CD1c-positive myeloid dendritic cell (primary cell): ENCODE measurements around the gene MAN1A1.
"Not testable (repeated sequence)": the region's sequence is repeated elsewhere in the genome, so short reads cannot be mapped to it uniquely, and the experiment has no call there.

Experiments used
- DNase-seq: peaks from one replicate; pipeline ENCODE4 v3.0.0-alpha.2; 2016; ENCODE audit errors: extremely low spot score

The MAN1A1 gene

DNA sequence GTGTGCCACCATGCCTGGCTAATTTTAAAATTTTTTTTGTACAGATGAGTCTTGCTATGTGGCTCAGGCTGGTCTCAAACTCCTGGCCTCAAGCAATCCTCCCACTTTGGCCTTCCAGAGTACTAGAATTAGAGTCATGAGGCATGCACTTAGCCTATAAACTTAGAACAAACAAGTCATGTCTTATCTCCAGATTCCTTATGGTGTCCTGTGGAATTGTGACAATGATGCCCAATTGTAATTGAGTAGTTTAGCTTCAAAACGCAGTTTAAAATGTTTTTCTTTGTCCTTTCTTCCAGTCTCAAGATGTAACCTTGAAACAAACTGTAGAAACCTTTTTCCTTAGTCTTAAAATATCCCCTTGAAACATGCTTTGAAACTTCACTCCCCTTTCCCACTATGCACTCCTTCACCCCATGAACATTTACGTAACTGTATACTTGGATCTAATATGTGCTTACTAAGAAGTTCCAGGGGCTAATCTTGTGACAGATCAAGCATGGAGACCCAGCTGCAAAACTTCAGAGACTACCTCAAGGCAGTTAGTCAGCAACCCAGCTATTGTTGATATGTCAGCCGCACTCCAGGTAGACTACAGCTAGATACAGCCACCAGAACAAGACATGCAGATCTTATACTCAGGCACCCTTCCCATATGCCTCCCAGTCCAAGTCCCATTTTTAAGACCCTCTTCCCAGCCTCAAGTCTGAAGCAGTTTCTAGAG, 46.2 kb downstream of the MAN1A1 start:
- no peak for DNase-seq

DNA sequence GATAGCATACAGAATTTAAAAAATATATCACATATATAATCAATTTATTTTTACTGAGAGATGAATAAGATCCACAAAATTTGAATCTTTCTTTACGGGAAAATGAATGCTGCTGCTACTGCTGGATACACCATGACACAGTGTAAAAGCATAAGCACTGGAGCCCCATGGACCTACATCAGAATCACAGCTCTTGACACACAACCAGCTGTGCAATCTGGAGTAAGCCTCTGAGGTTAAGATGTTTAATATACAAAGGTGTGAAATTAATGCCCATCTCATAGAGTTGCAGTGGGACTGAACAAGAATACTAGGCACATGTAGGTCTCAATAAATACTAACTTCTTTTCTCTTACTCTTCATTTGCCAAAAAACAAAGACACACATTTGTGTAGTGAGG, 48.1 kb downstream of the MAN1A1 start:
- no peak for DNase-seq

DNA sequence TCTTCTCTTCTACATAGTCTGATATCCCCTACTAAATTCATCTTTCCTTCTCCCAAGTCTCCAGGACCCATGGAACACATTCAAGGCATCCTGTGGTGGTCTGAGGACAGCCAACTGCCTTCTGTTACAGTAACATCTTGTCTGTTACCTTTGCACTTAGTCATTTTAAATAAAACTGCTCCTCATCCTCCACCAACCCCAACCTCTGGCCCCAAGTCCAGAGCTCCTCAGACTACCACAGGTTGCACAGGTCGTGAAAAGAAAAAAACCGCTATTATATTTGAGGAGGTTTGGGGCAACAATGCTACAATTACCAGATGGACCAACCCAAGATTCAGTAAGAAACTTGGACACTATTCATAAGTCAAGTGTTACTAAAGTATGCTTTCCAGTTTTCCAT, 49.9 kb downstream of the MAN1A1 start:
- DNase-seq: no peak

DNA sequence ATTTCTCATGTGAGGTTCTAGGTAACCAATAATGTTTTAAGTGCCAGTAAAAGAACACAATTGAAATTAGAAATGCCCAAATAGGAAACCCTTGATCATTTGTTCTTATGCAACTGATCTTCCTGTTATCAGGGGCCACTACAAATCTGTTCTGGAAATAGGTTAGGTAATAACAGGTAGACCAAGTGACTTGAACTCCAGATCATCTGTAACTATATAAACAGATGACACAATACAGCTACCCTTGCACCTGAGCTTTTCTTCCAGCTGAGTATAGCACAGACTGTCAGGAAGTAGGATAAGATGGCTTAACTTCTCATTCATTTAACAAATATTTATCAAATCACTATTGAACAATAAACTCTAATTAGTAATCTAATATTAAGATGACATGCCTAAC, 52.5 kb downstream of the MAN1A1 start:
- no peak for DNase-seq

DNA sequence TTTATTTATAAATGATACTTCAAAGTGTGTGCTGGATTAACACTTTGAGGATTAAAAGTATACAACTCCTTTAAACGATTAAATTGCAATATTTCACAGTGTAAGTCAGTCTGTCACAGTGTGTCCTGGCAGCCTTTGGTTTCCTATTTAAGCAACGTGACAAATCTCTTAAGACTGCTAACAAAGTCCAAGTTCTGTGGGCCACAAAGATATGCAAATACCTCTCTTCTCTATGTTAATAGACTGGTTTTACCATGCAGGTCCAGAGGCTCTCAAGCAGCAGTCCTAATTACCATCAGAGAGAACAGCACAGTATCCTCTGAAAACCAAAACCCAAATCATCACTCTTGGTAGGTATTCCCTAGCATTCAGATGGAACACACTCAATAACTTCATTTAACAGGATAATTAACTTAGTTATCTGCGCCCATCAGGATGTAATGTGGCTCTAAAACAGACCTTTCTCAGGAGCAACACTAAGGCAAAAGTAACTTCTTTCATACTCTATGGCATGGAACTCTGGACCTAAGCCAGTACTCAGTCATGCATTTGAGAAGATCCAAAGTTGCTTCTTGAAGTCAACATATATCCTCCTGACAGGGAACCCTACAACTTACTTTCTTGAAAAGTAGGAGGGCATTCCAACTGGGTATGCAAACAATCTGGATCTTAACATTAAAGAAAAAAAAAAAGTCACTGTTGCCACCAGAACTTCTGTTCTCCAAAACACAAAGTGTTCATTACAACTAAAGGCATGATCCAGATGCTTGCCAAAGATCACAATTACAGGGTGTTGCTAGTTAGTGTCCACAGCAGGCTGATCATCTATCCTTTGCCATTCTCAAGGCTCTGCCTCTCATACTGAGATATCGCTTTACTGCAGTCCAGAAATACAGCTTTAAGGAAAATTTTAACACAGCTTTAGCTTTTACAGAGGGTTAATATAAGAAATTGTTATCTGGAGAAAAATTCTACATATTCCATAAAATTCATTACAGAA, 53.2 kb downstream of the MAN1A1 start:
- DNase-seq: no peak

DNA sequence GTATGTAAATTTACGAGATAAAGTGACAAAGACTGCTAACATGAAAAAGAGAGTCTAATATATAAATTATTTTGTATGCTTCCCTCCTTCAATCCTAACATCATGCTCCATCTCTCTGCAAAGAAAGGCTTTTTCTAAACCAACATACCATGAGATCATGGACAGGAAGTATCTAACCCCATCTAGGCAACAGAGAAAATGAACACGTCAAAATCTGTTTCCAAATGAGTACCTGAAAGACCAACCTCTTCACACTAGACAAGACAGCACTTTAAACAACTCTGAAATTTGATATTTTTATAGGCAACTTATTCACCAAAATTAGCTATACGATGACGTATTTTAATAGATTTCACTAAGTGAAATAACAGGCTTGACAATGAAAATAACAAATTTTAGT, 54.6 kb downstream of the MAN1A1 start:
- DNase-seq: no peak

DNA sequence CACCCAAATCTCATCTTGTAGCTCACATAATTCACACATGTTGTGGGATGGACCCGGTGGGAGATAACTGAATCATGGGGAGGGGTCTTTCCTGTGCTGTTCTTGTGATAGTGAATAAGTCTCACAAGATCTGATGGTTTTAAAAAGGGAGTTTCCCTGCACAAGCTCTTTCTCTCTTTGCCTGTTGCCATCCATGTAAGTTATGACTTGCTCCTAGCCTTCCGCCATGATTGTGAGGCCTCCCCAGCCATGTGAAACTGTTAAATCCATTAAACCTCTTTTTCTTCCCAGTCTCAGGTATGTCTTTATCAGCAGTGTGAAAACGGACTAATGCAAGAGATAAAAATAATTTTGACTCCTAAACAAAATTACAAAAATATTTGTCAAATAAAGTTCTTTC, 58.5 kb downstream of the MAN1A1 start:
- not testable (repeated sequence) for DNase-seq

DNA sequence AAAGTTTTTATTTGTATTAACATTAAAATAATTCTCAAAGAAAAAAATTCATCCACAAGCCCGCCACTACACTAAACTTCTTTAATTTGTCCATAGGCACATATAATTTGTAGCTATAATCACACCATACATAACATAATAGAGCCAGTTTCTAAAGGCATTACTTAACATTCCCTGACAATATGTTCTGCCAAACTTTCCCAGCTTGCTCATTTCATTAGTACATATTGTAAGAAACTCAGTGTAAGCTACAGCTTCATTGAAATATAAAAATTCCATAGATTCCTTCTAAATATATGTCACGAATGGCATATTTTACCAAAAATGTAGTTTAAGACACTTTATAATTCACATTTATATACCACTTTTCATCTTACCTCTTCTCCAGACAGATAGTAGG, 59.3 kb downstream of the MAN1A1 start:
- no peak for DNase-seq

DNA sequence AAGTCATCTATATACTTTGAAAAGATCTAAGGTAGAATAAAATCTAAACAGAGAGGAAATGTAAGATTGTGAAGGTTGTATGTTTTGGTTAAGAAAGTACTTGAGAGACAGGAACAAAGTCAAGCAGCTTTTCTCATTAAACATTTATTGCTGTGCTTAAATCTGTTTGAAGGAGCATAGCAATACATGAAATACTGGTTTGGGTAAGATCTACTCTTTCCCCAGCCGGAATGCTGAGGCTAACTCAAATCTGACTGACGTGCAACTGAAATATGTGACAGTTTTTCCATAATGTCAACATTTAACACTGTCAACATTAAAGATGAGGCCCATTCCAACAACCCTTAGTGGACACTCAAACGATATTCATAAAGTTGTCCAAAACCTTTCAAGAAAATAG, 59.9 kb downstream of the MAN1A1 start:
- no peak for DNase-seq

DNA sequence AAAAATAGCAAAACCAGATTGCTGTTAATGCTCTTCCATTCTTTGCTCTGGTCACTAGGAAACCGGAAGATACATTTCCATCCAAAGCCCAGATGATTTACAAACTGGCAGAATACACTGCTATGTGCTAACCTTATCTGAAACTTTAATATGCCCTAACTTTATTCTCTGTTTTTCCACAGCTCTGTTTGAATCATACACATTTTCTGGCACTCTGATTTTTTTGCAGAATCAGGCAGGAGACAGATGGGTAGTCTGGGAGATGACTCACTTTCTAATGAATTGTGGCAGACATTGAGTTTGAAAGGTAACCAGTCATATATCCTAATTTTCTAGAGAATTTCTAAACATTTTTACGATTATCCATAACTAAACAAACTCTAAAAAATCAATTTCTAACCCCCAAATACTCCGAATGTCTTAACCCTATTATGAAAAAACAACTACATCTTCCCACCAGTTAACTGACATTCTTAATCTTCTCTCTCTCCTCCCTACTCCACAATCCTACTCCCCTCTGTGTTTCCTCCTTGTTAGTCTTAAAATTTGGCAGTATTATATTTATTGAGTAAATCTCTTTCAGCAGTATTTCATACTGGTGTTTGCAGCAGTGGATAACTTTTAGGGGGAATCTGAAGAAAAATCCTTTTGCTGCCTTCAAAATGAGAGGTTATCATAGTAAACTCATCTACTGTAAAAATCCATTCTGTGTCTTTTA, 63.5 kb downstream of the MAN1A1 start:
- DNase-seq: no peak

DNA sequence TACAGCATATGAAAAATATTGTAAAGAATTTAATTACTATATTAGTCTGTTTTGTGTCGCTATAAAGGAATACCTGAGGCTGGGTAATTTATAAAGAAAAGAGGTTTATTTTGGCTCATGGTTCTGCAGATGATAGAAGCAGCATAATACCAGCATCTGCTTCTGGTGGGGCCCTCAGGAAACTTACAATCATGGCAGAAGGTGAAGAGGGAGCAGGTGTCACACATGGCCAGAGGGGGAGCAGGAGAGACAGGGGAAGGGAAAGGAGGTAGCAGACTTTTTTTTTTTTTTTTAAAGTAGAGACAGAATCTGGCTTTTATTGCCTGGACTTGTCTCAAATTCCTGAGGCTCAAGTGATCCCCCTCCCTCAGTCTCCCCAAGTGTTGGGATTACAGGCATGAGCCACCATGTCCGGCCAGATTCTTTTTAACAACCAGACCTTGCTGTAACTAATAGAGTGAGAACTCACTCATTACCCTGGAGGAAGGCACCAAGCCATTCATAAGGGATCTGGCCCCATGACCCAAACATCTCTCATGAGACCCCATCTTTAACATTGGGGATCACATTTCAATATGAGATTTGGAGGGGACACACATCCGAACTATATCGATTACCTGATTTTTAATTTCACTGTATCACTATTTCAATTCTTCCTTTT, 64.6 kb downstream of the MAN1A1 start:
- DNase-seq: no peak

DNA sequence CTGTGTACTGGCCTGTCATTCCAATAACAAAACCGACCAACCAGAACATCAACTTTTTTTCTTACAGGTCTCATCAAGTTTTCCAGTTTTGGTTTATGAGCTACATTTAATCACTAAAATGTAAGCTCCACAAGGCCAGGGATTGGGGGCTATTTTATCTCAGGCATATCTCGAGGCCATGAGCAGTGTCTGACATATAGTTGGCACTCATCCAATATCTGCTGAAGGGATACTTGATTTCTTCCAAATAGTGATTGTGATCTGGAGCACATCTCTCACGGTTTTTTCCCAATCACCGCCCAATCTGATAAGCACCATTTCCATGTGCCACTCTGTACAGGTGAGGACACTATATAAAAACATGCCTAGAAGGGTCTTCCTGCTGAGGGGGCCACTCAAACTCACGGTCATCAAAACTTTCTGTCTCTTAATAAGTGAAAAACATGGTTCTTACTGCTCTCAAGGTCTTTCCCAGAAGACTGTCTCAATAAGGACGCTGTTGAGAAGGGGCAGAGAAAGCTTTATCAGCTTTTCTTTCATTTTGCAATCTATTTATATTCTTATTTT, 65.5 kb downstream of the MAN1A1 start:
- no peak for DNase-seq

DNA sequence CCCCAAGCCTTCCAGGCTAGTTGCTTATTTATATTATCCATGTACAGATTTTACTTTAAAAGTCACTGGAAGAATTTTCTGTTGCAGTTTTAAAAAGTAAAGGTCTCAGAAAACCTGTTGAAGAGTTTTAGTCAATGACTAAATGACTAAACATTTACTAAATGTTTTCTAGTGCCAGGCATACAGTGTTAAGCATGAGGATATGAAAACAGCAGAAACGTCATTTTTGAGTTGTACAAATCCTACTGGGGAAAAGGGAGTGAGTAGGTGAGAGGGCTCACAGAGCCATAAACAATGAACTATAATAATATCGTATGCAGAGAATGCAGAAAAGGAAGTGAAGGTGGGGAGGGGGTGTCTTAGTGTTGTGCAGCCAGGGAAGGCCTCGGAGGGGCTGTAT, 66.3 kb downstream of the MAN1A1 start:
- no peak for DNase-seq

DNA sequence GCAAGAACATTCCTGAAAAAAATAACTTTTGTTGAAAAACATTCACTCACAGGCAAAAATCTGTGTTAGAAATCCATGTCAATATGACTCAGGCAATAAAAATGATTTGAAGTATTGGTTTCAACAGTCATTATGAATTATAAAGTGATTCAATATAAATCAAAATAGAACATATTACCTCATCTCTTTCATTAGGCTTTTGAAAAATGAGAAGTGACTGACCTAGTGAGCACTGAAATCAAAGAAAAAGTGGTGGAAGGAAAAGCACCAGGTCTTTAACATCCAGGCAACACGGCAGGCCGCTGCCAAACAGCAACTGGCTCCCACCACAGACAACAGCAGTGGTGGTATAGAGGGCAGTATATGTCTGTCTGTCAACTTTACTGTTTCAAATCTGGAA, 68.9 kb downstream of the MAN1A1 start:
- no peak for DNase-seq

DNA sequence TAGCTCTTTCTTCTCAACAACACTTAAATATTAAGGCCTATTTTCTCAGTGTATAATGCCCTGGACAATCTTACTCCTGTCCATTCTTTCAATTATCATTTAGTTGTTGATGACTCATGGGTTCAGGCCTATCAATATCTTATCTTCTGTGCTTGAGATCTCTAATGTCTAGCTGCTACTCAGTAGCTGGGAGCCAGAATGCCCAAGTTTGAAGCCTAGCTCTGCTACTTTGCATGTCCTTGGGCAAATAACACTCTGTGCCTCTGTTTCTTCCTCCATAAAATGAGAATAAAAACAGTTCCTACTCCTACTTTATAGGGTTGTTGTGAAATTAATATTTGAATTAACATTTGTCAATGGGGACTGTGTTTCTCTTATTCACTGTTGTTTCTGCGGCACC, 69.5 kb downstream of the MAN1A1 start:
- no peak for DNase-seq

DNA sequence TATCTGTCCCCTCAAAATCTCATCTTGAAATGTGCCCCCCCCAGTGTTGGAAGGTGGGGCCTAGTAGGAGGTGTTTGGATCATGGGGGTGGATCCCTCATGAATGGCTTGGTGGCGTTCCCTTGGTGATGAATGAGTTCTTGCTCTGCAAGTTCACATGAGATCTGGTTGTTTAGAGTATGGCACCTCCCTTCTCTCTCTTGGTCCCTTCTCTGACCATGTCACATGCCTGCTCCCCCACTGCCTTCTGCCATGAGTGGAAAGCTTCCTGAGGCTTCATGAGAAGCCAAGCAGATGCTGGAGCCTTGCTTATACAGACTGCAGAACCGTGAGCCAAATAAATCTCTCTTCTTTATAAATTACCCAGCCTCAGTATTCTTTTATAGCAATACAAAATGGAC, 70.9 kb downstream of the MAN1A1 start:
- no peak for DNase-seq

DNA sequence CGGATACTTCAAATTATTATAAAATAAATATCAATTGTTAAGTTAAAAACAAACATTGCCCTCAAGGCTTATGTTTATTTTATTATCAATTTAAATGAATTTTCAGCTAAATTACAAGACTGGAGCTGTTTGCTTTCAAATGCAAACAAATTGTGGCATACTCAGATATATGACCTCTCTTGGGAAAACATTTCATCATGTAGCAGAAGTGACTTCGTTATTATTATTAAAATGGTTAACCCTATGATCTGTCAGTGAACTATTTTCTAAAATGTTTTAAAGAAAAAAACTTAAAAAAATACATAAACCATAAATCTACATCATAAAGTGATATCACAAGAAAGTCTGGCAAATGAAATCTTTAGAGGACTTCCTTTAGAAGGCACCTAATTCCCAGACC, 72.5 kb downstream of the MAN1A1 start:
- no peak for DNase-seq

DNA sequence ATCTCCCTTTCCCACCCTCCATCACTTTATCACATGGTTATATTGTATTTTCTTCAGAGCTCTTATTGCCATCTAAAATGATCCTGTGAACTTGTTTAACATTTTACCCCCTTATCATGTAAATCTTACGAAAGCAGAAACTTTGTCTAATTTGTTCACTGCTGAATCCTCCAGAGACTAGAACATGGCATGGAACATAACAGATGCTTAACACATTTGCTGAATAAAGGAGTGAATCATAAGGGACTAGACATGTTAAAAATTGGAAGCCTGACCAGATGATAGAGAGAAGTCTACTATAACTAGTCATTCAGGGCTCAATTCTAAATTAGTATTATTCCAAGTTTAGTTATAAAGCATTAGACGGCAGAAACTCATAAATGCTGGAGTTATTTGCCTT, 73.3 kb downstream of the MAN1A1 start:
- DNase-seq: no peak

DNA sequence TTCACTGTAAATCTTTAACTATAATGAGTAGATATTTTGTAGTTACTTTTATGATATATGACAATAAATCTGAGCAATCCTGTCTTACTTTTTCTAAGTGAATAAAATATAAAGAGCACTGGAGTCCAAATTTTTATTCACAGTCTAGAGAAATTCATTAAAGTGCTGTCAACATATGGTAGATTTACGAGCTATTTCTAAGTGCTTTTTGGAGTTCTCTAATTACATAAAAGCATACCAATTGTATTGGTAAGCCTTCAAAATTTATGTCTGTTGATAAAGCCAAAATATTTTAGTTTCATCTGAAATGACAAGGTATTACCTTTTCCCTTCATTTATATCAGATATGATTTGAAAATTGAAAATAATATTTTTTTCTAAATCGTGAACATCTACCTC, 75.4 kb downstream of the MAN1A1 start:
- no peak for DNase-seq

DNA sequence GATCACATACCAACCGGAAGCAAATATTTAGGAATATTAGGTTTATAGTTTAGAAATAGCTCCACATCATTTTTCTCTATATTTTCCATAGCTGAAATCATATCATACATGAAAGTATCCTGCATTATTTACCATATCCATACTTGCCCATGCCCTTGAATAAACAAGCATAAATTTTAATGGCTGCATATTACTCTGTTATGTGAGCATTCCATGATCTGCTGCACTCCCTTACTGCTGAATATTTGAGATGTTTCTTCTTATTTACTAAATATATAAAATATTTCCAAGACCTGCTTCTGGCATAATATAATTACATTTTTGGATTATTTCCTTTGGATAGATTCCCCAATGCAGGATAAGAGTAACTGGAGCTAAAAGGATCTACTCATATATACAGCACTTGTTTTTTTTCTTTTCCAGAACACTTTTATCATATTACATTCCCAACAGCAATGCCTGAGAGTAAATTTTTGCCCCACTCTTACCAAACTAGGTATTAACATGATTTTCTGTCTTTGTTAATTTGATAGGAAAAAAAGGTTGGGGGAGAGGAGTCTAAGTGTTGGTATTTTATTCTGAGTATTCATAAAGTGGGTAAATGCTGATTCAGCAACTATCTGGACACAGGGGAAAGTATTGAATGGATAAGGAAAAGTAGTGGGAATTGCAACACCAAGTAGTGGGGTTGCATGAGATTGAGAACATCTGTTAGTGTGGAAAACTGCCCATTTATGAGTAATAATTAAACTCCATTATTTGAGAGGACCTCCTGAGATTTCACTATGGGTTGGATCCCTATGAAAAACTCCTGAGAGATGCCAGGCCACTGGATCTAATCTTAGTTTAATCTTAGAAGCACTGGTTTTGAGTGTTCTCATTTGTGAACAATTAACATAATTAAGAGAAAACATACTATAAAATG, 76.0 kb downstream of the MAN1A1 start:
- no peak for DNase-seq

DNA sequence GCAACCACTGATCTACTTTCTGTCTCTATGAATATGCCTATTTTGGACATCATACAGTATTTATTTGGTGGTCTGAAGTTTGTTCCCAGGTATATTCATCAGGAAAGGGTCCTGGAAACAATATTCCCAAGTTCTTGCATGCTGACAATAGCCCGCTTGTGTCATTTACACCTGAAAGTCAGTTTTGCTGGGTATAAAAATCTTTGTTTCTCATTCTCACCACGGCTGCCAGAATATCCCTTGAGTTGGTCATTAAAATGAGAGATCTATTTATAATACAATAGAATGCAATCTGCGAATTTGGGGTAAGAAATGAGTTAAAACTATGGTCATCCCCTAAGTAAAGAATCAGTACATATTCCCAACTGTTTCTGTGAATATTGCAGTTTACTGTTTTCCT, 79.0 kb downstream of the MAN1A1 start:
- DNase-seq: no peak
